HG02973 (cell line): ENCODE measurements around the gene PNPLA7.
"Not testable (repeated sequence)": the region's sequence is repeated elsewhere in the genome, so short reads cannot be mapped to it uniquely, and the experiment has no call there.

Source experiments
- ATAC-seq: cut with Tn5 transposase; IDR thresholded peaks from one replicate; pipeline ENCODE4 v1.9.1; 2021; ENCODE audit warnings: moderate library complexity; ENCODE audit not compliant: unreplicated experiment

Gene PNPLA7

GRCh38 chr9:137482094-137482781 is 68.0 kb downstream of the PNPLA7 start:
- ATAC-seq = no peak

DNA sequence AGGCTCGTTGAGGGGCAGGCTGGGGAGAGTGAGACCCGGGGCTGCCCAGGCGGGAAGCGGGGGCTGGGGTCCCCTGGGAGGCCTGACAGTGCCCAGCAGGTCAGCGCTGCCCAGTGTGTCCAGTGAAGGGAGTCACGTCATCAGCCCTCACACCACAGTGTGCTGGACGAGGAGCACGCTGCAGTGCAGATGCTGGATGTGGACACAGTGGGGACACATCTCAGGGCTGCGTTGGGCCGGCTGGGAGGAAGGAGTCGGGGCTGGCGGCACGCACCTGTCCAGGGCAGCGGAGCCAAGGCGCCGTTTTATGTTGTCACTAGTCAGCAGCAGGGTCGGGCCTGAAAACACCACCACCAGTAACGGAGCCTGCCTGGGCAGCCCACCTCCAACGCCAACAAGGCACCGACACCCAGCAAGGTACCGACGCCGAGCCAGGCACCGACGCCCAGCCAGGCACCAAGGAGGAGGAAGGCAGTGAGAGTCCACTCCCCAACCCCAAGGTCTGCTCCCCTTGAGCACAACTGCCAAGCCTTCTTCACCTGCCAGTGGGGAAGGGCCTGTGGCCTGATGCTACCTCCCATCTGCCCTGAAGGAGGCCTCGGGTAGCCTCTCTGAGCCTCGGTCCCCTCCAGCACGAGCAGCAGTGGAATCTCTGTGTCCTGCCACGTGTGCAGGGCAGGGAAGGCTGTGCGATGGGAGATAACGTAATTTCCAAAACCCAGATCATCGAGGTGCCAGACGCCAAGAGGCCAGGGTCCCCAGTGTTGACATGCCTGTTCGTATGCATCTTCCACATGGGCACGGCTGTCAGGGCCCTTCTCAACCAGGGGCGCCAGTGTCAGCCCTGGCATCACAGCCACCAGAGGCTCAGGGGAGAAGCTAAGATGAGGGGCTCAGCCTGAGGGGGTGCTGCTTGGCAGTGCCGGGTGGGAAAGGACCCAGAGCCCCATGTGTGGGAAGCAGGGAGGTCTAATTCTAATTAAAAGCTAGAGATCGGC is 69.2 kb downstream of the PNPLA7 start:
- ATAC-seq = no peak

- no peak for ATAC-seq
Observed at GRCh38 chr9:137479892-137480685, 70.1 kb downstream of the PNPLA7 start.

GRCh38 chr9:137478962-137479861 is 71.0 kb downstream of the PNPLA7 start:
- no peak for ATAC-seq

DNA sequence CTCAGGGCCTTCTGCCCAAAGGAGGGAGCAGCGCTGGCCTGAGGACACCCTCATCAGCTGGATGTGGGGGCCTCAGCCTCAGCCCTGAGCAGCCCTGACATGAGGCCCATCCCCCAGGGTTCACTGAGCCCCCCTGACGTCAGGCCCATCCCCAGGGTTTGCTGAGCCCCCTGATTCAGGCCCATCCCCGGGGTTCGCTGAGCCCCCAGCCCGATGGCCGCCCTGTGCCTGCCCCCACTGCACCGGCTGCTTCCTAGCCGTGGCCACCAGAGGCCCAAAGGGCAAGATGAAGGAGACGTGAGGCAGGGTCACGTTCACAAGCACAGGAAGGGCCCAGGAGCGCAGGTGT is 71.6 kb downstream of the PNPLA7 start:
- no peak for ATAC-seq

DNA sequence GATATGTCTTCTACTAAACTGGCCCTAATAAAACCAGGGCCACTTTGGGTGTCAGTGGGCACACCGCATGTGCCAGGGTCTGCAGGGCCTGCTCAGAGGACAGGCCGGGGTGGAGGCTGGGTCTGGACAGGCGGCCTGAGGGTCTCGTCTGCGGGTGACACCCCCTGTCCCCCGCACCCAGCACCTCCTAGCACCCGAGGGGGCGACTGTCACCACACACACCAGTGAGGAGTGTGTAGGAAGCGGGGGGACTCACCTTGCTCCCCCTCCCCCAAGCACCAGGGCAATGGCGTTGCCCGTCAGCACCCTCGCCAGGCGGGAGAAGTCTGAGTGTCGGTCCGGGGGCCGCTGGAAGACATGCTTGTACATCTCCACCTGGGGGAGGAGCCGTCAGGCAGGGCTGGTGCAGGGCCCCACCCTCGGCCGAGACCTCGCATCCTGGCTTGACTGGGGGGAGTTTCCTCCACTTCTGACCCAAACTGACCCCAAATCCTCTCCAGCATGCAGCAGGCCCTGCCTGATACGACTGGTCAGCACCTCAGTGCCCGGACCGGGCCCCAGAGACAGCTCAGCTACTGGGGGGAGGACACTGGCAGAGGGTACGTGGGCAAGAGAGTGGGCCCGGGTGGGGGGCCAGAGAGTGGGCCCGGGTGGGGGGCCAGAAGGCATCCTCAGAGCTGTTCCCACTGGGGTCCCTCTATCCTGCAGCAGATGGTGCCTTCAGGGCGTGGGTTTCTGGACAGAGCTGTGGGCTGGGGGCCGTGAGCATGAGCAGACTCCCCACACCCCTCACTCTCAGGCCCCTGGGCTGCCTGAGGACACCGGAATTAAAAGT is 72.2 kb downstream of the PNPLA7 start:
- ATAC-seq = no peak

DNA sequence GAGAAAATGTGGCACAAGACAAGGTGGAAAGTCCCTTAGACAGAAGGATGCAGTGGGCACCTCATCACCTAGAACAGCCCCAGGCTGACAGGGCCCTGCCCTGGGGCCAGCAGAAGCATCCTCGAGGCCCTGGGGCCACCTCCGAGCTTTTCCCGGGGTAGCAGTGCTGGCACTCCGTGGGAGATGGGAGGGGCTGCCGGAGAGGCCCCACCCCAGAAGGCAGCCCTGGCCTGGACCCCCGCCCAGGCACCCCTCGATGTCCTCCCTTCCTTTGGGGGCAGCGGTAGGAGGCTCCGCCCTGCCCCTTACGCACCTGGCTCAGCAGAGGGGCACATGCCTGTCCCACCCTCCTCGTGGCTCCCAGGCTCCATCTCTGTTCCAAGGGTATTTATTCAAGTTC is 73.3 kb downstream of the PNPLA7 start:
- ATAC-seq = no peak

- no peak for ATAC-seq
Observed at GRCh38 chr9:137475666-137476065, 74.5 kb downstream of the PNPLA7 start.

DNA sequence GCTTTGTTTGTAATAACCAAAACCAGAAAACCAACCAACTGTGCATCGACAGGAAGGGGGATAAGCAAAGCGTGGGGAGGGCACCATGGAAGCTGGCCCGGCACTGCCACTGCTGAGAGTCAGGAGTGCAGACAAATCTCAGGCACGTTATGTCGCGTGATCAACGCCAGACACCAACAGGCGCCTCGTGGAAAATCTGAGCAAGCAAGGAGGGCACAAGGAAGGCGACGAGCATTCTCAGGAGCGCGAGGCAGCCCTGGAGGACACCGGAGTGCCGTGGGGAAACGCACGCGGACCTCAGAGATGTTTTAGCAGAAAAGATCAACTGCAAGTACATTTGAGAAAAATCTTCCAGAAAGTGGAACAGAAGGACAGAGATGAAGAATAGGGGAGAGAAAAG is 75.9 kb downstream of the PNPLA7 start:
- ATAC-seq = no peak

GRCh38 chr9:137470785-137471184 is 79.4 kb downstream of the PNPLA7 start:
- ATAC-seq = no peak

- ATAC-seq = no peak
Observed at GRCh38 chr9:137467896-137468295, 82.3 kb downstream of the PNPLA7 start.

GRCh38 chr9:137467161-137467581 is 83.0 kb downstream of the PNPLA7 start:
- ATAC-seq = no peak

DNA sequence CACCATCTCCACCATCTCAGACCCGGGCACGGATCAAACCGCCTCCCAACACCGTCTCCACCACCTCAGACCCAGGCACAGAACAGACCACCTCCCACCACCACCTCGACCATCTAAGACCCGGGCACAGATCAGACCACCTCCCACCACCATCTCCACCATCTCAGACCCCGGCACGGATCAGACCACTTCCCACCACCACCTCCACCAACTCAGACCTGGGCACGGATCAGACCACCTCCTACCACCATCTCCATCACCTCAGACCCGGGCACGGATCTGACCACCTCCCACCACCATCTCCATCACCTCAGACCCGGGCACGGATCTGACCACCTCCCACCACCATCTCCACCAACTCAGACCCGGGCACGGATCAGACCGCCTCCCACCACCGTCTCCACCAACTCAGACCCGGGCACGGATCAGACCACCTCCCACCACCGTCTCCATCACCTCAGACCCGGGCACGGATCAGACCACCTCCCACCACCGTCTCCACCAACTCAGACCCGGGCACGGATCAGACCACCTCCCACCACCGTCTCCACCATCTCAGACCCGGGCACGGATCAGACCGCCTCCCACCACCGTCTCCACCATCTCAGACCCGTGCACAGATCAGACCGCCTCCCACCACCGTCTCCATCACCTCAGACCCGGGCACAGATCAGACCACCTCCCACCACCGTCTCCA is 83.7 kb downstream of the PNPLA7 start:
- not testable (repeated sequence) for ATAC-seq

DNA sequence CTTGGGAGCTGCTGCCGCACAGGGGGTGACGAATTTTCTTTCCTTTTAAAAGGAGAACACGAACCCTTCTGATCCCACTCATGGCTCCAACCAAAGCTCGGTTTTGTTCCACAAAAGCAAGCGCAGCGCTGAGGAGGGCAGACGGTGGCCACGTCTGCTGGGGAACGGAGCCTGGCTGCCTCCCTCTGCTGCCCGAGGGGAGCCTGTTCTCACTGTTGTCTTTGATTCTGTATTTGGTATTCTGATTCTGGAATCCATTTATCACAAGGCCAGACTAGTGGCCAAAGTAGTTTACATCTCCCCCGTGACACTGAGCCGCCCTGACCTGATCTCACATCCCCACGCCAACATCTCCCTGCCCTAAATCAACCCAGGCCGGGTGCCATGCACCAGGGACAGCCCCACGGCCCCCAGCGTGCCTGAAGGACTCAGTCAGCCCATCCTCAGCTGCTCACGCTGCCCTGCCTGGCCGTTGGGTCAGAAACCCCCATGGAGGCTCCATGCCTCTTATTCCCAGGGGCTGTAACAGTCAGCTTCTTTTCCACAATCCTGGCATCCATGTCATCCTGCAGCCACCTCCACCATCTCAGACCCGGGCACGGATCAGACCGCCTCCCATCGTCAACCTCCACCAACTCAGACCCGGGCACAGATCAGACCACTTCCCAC is 84.3 kb downstream of the PNPLA7 start:
- no peak for ATAC-seq

DNA sequence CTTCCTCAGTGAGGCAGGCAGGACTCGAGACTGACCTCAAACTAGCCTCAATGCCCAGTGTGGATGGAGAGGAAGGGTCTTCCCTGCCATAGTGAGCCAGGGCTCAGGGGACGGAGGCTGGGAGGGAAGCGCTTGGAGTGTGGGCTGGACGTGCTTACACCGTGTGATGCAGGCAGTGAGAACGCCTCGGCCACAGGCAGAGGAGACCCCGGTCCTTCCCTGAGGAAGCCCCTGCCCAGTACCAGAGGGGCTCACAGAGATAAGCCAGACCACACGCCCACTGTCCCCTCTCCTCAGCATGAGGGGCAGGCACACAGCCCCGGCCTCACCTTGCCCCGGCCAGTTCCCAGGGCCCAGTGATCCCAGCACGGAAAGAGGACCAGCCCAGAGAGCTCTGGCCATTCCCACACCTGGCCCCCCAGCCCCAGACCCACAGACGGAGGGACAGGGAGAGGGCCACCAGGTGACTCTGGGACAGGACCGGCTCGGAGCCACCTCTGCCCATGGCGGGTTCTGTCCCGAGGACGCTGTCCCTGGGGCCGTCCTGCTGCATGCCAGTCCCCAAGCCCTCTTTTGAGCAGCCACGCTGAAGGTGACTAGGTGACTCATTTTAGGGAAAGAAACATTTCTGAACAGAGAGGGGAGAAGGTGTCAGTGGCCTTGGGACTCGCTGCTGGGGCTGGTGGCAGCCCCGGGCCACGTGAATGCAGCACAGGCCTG is 85.0 kb downstream of the PNPLA7 start:
- ATAC-seq = no peak

DNA sequence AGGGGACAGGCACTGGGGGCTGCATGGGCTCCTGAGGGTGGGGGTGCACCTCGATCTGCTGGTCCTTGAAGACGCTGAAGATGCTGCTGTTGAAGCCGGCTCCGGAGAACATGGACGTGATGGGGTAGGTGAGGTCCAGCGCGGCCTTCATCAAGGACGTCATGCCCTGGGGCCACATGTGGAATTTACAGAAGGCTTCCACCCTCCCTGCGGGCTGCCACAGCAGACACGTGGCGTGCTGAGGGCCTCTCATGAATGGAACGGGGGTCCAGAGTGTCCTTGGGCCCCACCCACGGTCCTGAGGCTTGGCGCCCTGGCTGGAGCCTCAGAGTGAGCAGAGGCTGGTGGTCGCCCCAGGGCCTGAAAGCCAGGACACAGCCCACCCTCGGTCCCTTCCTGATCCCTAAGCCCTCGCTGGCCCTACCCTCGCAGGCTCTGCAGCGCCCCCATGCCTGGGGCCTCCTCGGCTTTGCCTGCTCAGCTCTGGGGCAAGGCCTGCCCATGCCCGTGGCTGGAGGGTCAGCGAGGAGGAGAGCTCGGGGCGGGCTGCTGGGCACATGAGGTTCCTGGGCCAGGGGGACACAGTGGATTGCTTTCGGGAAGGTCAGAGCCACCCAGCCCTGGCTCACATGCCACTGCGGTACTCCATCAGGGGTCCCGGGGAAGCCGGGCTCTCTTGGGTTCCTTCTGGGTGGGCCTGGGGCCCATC is 85.8 kb downstream of the PNPLA7 start:
- no peak for ATAC-seq

GRCh38 chr9:137463931-137464290 is 86.3 kb downstream of the PNPLA7 start:
- ATAC-seq = no peak
